Measurements from ENCODE around the gene SNAPIN. TPM values are rescaled to one million over a fixed set of nuclear protein-coding genes. Genes with fewer than 3 reads are reported as not detected.

Gene SNAPIN
- polyA plus RNA-seq, 3 donors: 30.7 to 141 (median 135) TPM

GRCh38 chr1:153623101-153623500, 35.4 kb upstream of the SNAPIN start:
- DNase-seq: peak; percentile 30 to 66 (median 57)
- H3K4me2 ChIP-seq (replicated peaks; ENCODE audit: extremely low read depth, low read length, poor library complexity, severe bottlenecking): peak overlapping the region; percentile 42
- WGBS (ENCODE audit: insufficient coverage): 38% methylated on average over 4 of the region's 7 CpGs
- Mint-ChIP-seq H3K4me3 (peak overlapping the region; percentile 51 to 82), H3K4me1 (peaks cover 39% of the 10 kb centered on the region), H3K36me3 (peaks cover 0 to 6% of the 10 kb centered on the region in 2 donors), H3K27ac (peak overlapping the region; percentile 58 to 87 (median 65)), H3K9me3 (peaks cover 0 to 9% (median 4%) of the 10 kb centered on the region in 7 donors), H3K27me3 (ENCODE audit: low read depth in 3 of 3) (peaks cover 9 to 16% (median 14%) of the 10 kb centered on the region in 3 donors)
- peaks cover 0 to 4% of the 10 kb centered on the region in 2 donors for H3K9me3 ChIP-seq (replicated peaks in 1 of 2; ENCODE audit: control insufficient read depth in 1 of 2, insufficient read depth in 1 of 2, low read length in 2 of 2)
- no peaks in the 10 kb centered on the region for H3K36me3 ChIP-seq (replicated peaks in 1 of 2; ENCODE audit: control insufficient read depth in 1 of 2, insufficient read depth in 2 of 2, low read length in 2 of 2)
- peak overlapping the region in 1 of 3 experiments; percentile 23 for H3K4me3 ChIP-seq (replicated peaks in 1 of 3; ENCODE audit: low read depth in 2 of 3, low read length in 3 of 3)
- H3K9ac ChIP-seq (ENCODE audit: insufficient read depth, low read length, poor library complexity, severe bottlenecking): no peak overlapping the region
- H3K27me3 ChIP-seq (ENCODE audit: control insufficient read depth in 2 of 2, insufficient read depth in 2 of 2, low read length in 2 of 2): peaks cover 0 to 3% of the 10 kb centered on the region in 2 donors
- peak overlapping the region; percentile 16 to 56 for H3K27ac ChIP-seq (ENCODE audit: low read depth in 1 of 2, low read length in 2 of 2)
- TF ChIP-seq CTCF (IDR thresholded peaks at IDR 0.05): no peak
- peaks cover 32 to 39% of the 10 kb centered on the region in 2 donors for H3K4me1 ChIP-seq (ENCODE audit: control insufficient read depth in 1 of 2, insufficient read depth in 2 of 2, low read length in 2 of 2)
- H3K79me2 ChIP-seq (ENCODE audit: insufficient read depth, low read length): no peaks in the 10 kb centered on the region
- peak overlapping the region; percentile 72 for H2AFZ ChIP-seq (ENCODE audit: insufficient read depth, low read depth, low read length, poor library complexity, severe bottlenecking)
- intact Hi-C loops (cut with micrococcal nuclease): loop anchor here in 1 of 2 donors (10.0 kb wide), 1 partner anchor 48 kb away; no protein-coding TSS in a partner anchor
- H4K20me1 ChIP-seq (ENCODE audit: insufficient read depth, low read length): no peaks in the 10 kb centered on the region

GRCh38 chr1:153624965-153625611, 33.4 kb upstream of the SNAPIN start:
- Mint-ChIP-seq H3K4me1 (peaks cover 47% of the 10 kb centered on the region), H3K27ac (no peak overlapping the region), H3K36me3 (peaks cover 0 to 2% of the 10 kb centered on the region in 2 donors), H3K4me3 (no peak overlapping the region), H3K27me3 (ENCODE audit: low read depth in 3 of 3) (peaks cover 9 to 16% (median 14%) of the 10 kb centered on the region in 3 donors), H3K9me3 (peaks cover 0 to 2% (median 0%) of the 10 kb centered on the region in 7 donors)
- H3K9ac ChIP-seq (ENCODE audit: insufficient read depth, low read length, poor library complexity, severe bottlenecking): no peak overlapping the region
- DNase-seq: no peak
- H3K4me3 ChIP-seq (replicated peaks in 1 of 3; ENCODE audit: low read depth in 2 of 3, low read length in 3 of 3): no peak overlapping the region
- peaks cover 35 to 39% of the 10 kb centered on the region in 2 donors for H3K4me1 ChIP-seq (ENCODE audit: control insufficient read depth in 1 of 2, insufficient read depth in 2 of 2, low read length in 2 of 2)
- H3K36me3 ChIP-seq (replicated peaks in 1 of 2; ENCODE audit: control insufficient read depth in 1 of 2, insufficient read depth in 2 of 2, low read length in 2 of 2): no peaks in the 10 kb centered on the region
- H4K20me1 ChIP-seq (ENCODE audit: insufficient read depth, low read length): no peaks in the 10 kb centered on the region
- intact Hi-C loops (cut with micrococcal nuclease): loop anchor here in 1 of 2 donors (10.0 kb wide), 1 partner anchor 50 kb away; no protein-coding TSS in a partner anchor
- H3K27me3 ChIP-seq (ENCODE audit: control insufficient read depth in 2 of 2, insufficient read depth in 2 of 2, low read length in 2 of 2): peaks cover 0 to 3% of the 10 kb centered on the region in 2 donors
- H2AFZ ChIP-seq (ENCODE audit: insufficient read depth, low read depth, low read length, poor library complexity, severe bottlenecking): no peak overlapping the region
- H3K79me2 ChIP-seq (ENCODE audit: insufficient read depth, low read length): no peaks in the 10 kb centered on the region
- H3K27ac ChIP-seq (ENCODE audit: low read depth in 1 of 2, low read length in 2 of 2): no peak overlapping the region
- WGBS (ENCODE audit: insufficient coverage): 98% methylated on average over 4 of the region's 10 CpGs
- no peak for TF ChIP-seq CTCF (IDR thresholded peaks at IDR 0.05)
- H3K4me2 ChIP-seq (replicated peaks; ENCODE audit: extremely low read depth, low read length, poor library complexity, severe bottlenecking): no peak overlapping the region
- no peaks in the 10 kb centered on the region for H3K9me3 ChIP-seq (replicated peaks in 1 of 2; ENCODE audit: control insufficient read depth in 1 of 2, insufficient read depth in 1 of 2, low read length in 2 of 2)
